IMR-90 (cell line): ENCODE measurements around the gene TENM4. TPM values are rescaled to one million over a fixed set of nuclear protein-coding genes. Genes with fewer than 3 reads are reported as not detected.

Source experiments
- ATAC-seq: fragments of 200-7000 bp; cut with Tn5 transposase; 2 replicates; pipeline ENCODE4 v1.9.1; 2020; ENCODE audit warnings: low read depth, mild to moderate bottlenecking, moderate library complexity
- BruUV-seq: library from RNA; stranded (reverse); fragments of 400-500 nt; replicated peaks from 2 replicates; lab custom pipeline; 2021; lab: Mats Ljungman, UMichigan
- CTCF ChIA-PET: fragments of 300-600 bp; formaldehyde crosslinking; extraction: SDS; loops from one replicate; lab custom pipeline; 2021; ENCODE audit warnings: antibody characterized with exemption; lab: Yijun Ruan, JAX
- POLR2A ChIA-PET: fragments of 300-600 bp; sonication (Branson Sonifier 250); formaldehyde crosslinking; loops from one replicate; lab custom pipeline; 2022; ENCODE audit warnings: antibody characterized with exemption; ENCODE audit not compliant: unreplicated experiment; lab: Charles Lee
- DNase-seq: peaks from one replicate; pipeline ENCODE4 v3.0.0; 2013
- H2AFZ ChIP-seq: replicated peaks from 2 replicates; pipeline ENCODE3; 2013; ENCODE audit warnings: low read length, mild to moderate bottlenecking; ENCODE audit not compliant: poor library complexity
- H2AK5ac ChIP-seq: 2 replicates; pipeline ENCODE4 v1.6.1; 2013; ENCODE audit warnings: low read depth, low read length, inconsistent platforms
- H2AK9ac ChIP-seq: replicated peaks from 2 replicates; pipeline ENCODE3; 2013; ENCODE audit warnings: mild to moderate bottlenecking, low read depth, low read length, moderate library complexity; ENCODE audit not compliant: poor library complexity
- H2BK120ac ChIP-seq: 2 replicates; pipeline ENCODE4 v1.6.1; 2013; ENCODE audit warnings: low read depth, low read length, inconsistent platforms
- H2BK15ac ChIP-seq: 3 replicates; pipeline ENCODE4 v1.6.1; 2013; ENCODE audit warnings: low read depth, low read length, inconsistent platforms
- H2BK20ac ChIP-seq: 2 replicates; pipeline ENCODE4 v1.6.1; 2013; ENCODE audit warnings: low read depth, mild to moderate bottlenecking, inconsistent platforms, low read length, moderate library complexity
- H2BK5ac ChIP-seq: 2 replicates; pipeline ENCODE4 v1.6.1; 2013; ENCODE audit warnings: mild to moderate bottlenecking, low read depth, low read length, inconsistent platforms; ENCODE audit not compliant: poor library complexity, severe bottlenecking
- H3K14ac ChIP-seq: replicated peaks from 2 replicates; pipeline ENCODE4 v1.6.1; 2013; ENCODE audit warnings: low read depth, low read length, inconsistent platforms
- H3K18ac ChIP-seq: 2 replicates; pipeline ENCODE4 v1.6.1; 2013; ENCODE audit warnings: low read depth, low read length, control low read depth
- H3K23ac ChIP-seq: 2 replicates; pipeline ENCODE4 v1.6.1; 2013; ENCODE audit warnings: low read depth, low read length, inconsistent platforms
- H3K27ac ChIP-seq: 2 replicates; pipeline ENCODE4 v1.5.1; 2013; ENCODE audit warnings: mild to moderate bottlenecking, control low read depth, low read length; ENCODE audit not compliant: insufficient read depth
- H3K27me3 ChIP-seq: 2 replicates; pipeline ENCODE4 v1.6.1; 2013; ENCODE audit warnings: low read length; ENCODE audit not compliant: control insufficient read depth, insufficient read depth
- H3K36me3 ChIP-seq: 2 replicates; pipeline ENCODE4 v1.6.1; 2013; ENCODE audit warnings: low read length, mixed read lengths; ENCODE audit not compliant: control insufficient read depth, insufficient read depth
- H3K4ac ChIP-seq: 2 replicates; pipeline ENCODE4 v1.6.1; 2013; ENCODE audit warnings: low read depth, low read length, inconsistent platforms
- H3K4me1 ChIP-seq: 2 replicates; pipeline ENCODE4 v1.6.1; 2013; ENCODE audit warnings: low read length, mixed read lengths; ENCODE audit not compliant: control insufficient read depth, insufficient read depth
- H3K4me2 ChIP-seq: 2 replicates; pipeline ENCODE4 v1.6.1; 2013; ENCODE audit warnings: low read depth, mild to moderate bottlenecking, control low read depth, low read length, moderate library complexity
- H3K4me3 ChIP-seq: 2 replicates; pipeline ENCODE4 v1.5.1; 2013; ENCODE audit warnings: low read depth, mild to moderate bottlenecking, control low read depth, low read length, moderate library complexity; ENCODE audit not compliant: insufficient read depth
- H3K56ac ChIP-seq: 2 replicates; pipeline ENCODE4 v1.6.1; 2013; ENCODE audit warnings: low read length, inconsistent platforms; ENCODE audit not compliant: insufficient read depth; ENCODE audit errors: extremely low read depth
- H3K79me1 ChIP-seq, 2 experiments: 2 replicates each; pipeline ENCODE4 v1.6.1; 2013; ENCODE audit warnings: low read length in 2 of 2, inconsistent platforms in 1 of 2, low read depth in 1 of 2
- H3K9ac ChIP-seq: 2 replicates; pipeline ENCODE4 v1.6.1; 2013; ENCODE audit warnings: low read depth, low read length, control low read depth
- H3K9me1 ChIP-seq: 2 replicates; pipeline ENCODE4 v1.6.1; 2013; ENCODE audit warnings: low read length, inconsistent platforms; ENCODE audit not compliant: insufficient read depth
- H3K9me3 ChIP-seq: 2 replicates; pipeline ENCODE4 v1.6.1; 2013; ENCODE audit warnings: low read length; ENCODE audit not compliant: control insufficient read depth, insufficient read depth
- H4K20me1 ChIP-seq: 2 replicates; pipeline ENCODE4 v1.6.1; 2013; ENCODE audit warnings: low read length, inconsistent platforms; ENCODE audit not compliant: insufficient read depth
- H4K5ac ChIP-seq: 2 replicates; pipeline ENCODE4 v1.6.1; 2013; ENCODE audit warnings: mild to moderate bottlenecking, low read depth, low read length, control low read depth
- H4K8ac ChIP-seq, 2 experiments: 2 replicates each; pipeline ENCODE4 v1.6.1; 2013; ENCODE audit warnings: low read depth in 2 of 2, low read length in 2 of 2, control low read depth in 1 of 2, inconsistent platforms in 1 of 2
- H4K91ac ChIP-seq: 2 replicates; pipeline ENCODE4 v1.6.1; 2013; ENCODE audit warnings: low read depth, low read length, inconsistent platforms; ENCODE audit not compliant: insufficient read depth
- BHLHE40 ChIP-seq: fragments of 150-350 bp; IDR thresholded peaks from 2 replicates; pipeline ENCODE4 v1.6.1; 2016; ENCODE audit warnings: mild to moderate bottlenecking, low read depth, low read length
- CEBPB ChIP-seq: IDR thresholded peaks from 2 replicates; pipeline ENCODE4 v1.6.1; 2012; ENCODE audit warnings: low read depth, low read length, improper control_type of control experiment
- CHD1 ChIP-seq: IDR thresholded peaks from 2 replicates; pipeline ENCODE4 v1.6.1; 2012; ENCODE audit warnings: low read depth, low read length, improper control_type of control experiment
- FOS ChIP-seq: fragments of 150-350 bp; IDR thresholded peaks from 2 replicates; pipeline ENCODE4 v1.6.1; 2016; ENCODE audit warnings: low read depth, low read length
- MAFK ChIP-seq: IDR thresholded peaks from 2 replicates; pipeline ENCODE4 v1.6.1; 2012; ENCODE audit warnings: low read depth, low read length, improper control_type of control experiment
- MAZ ChIP-seq: IDR thresholded peaks from 2 replicates; pipeline ENCODE4 v1.6.1; 2012; ENCODE audit warnings: low read depth, mild to moderate bottlenecking, low read length, improper control_type of control experiment, moderate library complexity, borderline replicate concordance
- MXI1 ChIP-seq: IDR thresholded peaks from 2 replicates; pipeline ENCODE4 v1.6.1; 2012; ENCODE audit warnings: low read depth, mild to moderate bottlenecking, low read length, moderate library complexity, borderline replicate concordance
- NFE2L2 ChIP-seq: fragments of 150-350 bp; IDR thresholded peaks from 2 replicates; pipeline ENCODE4 v1.6.1; 2016; ENCODE audit warnings: low read depth, mild to moderate bottlenecking, low read length
- POLR2A ChIP-seq: IDR thresholded peaks from 2 replicates; pipeline ENCODE4 v1.6.1; 2012; ENCODE audit warnings: mild to moderate bottlenecking, low read depth, low read length
- RAD21 ChIP-seq: IDR thresholded peaks from 2 replicates; pipeline ENCODE4 v1.6.1; 2012; ENCODE audit warnings: low read length, improper control_type of control experiment
- RCOR1 ChIP-seq: IDR thresholded peaks from 2 replicates; pipeline ENCODE4 v1.6.1; 2012; ENCODE audit warnings: mild to moderate bottlenecking, low read length, improper control_type of control experiment; ENCODE audit not compliant: insufficient replicate concordance
- RFX5 ChIP-seq: IDR thresholded peaks from 2 replicates; pipeline ENCODE4 v1.8.0; 2012; ENCODE audit warnings: low read depth, mild to moderate bottlenecking, low read length, moderate library complexity
- SMC3 ChIP-seq: fragments of 150-350 bp; IDR thresholded peaks from 2 replicates; pipeline ENCODE4 v1.6.1; 2016; ENCODE audit warnings: low read depth, mild to moderate bottlenecking, antibody characterized with exemption, low read length, moderate library complexity
- WGBS, 2 experiments: methylation state at CpG; one replicate each; pipeline versions ENCODE4 v1.1.5 to v1.1.7; 2013; ENCODE audit warnings: missing lambda C conversion rate in 2 of 2; ENCODE audit not compliant: insufficient read length in 1 of 2; ENCODE audit errors: extremely low coverage in 2 of 2; 5-methylcytosine and 5-hydroxymethylcytosine counted together
- dilution Hi-C: fragments of 300-500 bp; cut with HindIII; formaldehyde crosslinking; loops from one replicate; pipeline ENCODE4 v1.14.3; 2018; ENCODE audit warnings: low sequenced_read_pairs; ENCODE audit not compliant: unreplicated experiment
- in situ Hi-C: fragments of 300-500 bp; cut with MboI; formaldehyde crosslinking; loops from 3 replicates; pipeline ENCODE4 v1.14.3; 2019; ENCODE audit warnings: low sequenced_read_pairs, inconsistent platforms, mixed read lengths
- intact Hi-C: fragments of 100-400 bp; cut with micrococcal nuclease; formaldehyde crosslinking; loops from 2 replicates; pipeline ENCODE4 v1.10.0; 2022
- polyA plus RNA-seq, 3 experiments: library from polyadenylated mRNA; depleted of rRNA; stranded (reverse); fragments of >200 nt; gene quantifications; 2 replicates each; pipeline ENCODE4 v1.2.3, GENCODE V29; 2012; ENCODE audit warnings: low replicate concordance in 1 of 3
- total RNA-seq: library from RNA; depleted of rRNA; stranded (reverse); fragments of >200 nt; gene quantifications from 2 replicates; pipeline ENCODE4 v1.2.3, GENCODE V29; 2012
- TF ChIP-seq, protein P1 (sequence below): fragments of 150-350 bp; IDR thresholded peaks from 2 replicates; pipeline ENCODE4 v1.6.1; 2016; ENCODE audit warnings: low read depth, mild to moderate bottlenecking, low read length, moderate library complexity, borderline replicate concordance
- TF ChIP-seq, protein P2 (sequence below): conservative IDR thresholded peaks from 2 replicates; pipeline ENCODE4 v1.5.1; 2012; ENCODE audit warnings: mild to moderate bottlenecking, low read depth, low read length, improper control_type of control experiment
- TF ChIP-seq, protein P3 (sequence below): fragments of 150-350 bp; IDR thresholded peaks from 2 replicates; pipeline ENCODE4 v1.6.1; 2017; ENCODE audit warnings: mild to moderate bottlenecking, antibody characterized with exemption, low read length, low read depth

TENM4 gene
- total and polyA plus RNA-seq, 2 of the 4 experiments (the other 2 are of a cell fraction): 7.4 to 9.0 TPM

DNA sequence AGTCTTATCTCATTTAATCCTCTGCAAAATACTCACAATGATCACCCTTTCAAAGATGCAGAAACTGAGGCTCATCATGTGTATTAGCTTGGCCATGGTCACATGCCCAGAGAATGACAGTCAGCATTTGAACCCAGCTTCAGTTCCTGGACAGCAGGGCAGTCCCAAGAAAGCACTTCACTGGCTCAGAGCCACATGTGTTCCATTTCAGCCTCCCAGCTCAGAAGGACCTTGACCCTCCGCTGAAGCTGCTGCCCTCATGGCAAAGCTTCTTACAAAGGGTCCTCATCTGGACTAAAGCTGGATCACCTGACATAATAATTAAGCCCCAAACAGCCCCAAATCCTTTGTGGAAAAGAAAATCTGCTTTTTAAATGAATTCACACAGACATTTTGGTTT lies 37.0 kb downstream of the TENM4 start:
- no peak overlapping the region for H2BK120ac ChIP-seq

More for the DNA sequence above, 37.0 kb downstream of the TENM4 start:
- dilution Hi-C loops (no loop called here), intact Hi-C loops (no loop called here), in situ Hi-C loops (no loop called here)
- no peak overlapping the region for H3K9ac ChIP-seq
- no peak for DNase-seq
- 0 out of 2 replicates have a peak overlapping the region, but pooled peaks have one; percentile 40 for H2BK20ac ChIP-seq
- no peak overlapping the region for H2AK9ac ChIP-seq
- no TSS peak for BruUV-seq
- H3K27ac ChIP-seq: no peak overlapping the region
- no peak overlapping the region for H2BK15ac ChIP-seq
- 75% methylated on average over 1 of the region's 1 CpG; no CpG with 5 or more reads in 1 of the 2 experiments for WGBS, 2 experiments
- H3K4me1 ChIP-seq: peaks cover 4% of the 10 kb centered on the region; the same call in 1 of the 2 replicates
- no peak overlapping the region for H3K14ac ChIP-seq
- H3K23ac ChIP-seq: no peak overlapping the region; the same call in 1 of the 2 replicates
- ChIA-PET POLR2A (no interaction called here), CTCF (no interaction called here)
- no peak for ATAC-seq
- TF ChIP-seq RAD21 (no peak), POLR2A (no peak), MXI1 (no peak), SMC3 (no peak), NFE2L2 (no peak), MAZ (no peak), MAFK (no peak), CEBPB (no peak), FOS (no peak), RFX5 (no peak), RCOR1 (no peak), CHD1 (no peak), BHLHE40 (no peak)
- TF ChIP-seq, protein P1, sequence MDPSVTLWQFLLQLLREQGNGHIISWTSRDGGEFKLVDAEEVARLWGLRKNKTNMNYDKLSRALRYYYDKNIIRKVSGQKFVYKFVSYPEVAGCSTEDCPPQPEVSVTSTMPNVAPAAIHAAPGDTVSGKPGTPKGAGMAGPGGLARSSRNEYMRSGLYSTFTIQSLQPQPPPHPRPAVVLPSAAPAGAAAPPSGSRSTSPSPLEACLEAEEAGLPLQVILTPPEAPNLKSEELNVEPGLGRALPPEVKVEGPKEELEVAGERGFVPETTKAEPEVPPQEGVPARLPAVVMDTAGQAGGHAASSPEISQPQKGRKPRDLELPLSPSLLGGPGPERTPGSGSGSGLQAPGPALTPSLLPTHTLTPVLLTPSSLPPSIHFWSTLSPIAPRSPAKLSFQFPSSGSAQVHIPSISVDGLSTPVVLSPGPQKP: no peak
- TF ChIP-seq, protein P2, sequence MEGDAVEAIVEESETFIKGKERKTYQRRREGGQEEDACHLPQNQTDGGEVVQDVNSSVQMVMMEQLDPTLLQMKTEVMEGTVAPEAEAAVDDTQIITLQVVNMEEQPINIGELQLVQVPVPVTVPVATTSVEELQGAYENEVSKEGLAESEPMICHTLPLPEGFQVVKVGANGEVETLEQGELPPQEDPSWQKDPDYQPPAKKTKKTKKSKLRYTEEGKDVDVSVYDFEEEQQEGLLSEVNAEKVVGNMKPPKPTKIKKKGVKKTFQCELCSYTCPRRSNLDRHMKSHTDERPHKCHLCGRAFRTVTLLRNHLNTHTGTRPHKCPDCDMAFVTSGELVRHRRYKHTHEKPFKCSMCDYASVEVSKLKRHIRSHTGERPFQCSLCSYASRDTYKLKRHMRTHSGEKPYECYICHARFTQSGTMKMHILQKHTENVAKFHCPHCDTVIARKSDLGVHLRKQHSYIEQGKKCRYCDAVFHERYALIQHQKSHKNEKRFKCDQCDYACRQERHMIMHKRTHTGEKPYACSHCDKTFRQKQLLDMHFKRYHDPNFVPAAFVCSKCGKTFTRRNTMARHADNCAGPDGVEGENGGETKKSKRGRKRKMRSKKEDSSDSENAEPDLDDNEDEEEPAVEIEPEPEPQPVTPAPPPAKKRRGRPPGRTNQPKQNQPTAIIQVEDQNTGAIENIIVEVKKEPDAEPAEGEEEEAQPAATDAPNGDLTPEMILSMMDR: no peak
- TF ChIP-seq, protein P3, sequence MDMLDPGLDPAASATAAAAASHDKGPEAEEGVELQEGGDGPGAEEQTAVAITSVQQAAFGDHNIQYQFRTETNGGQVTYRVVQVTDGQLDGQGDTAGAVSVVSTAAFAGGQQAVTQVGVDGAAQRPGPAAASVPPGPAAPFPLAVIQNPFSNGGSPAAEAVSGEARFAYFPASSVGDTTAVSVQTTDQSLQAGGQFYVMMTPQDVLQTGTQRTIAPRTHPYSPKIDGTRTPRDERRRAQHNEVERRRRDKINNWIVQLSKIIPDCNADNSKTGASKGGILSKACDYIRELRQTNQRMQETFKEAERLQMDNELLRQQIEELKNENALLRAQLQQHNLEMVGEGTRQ: no peak
- no peak overlapping the region for H3K56ac ChIP-seq
- H4K91ac ChIP-seq: no peak overlapping the region
- no peak overlapping the region for H4K5ac ChIP-seq
- H3K79me1 ChIP-seq: peaks cover 0 to 19% of the 10 kb centered on the region in 2 experiments; a peak in 3 of 4 replicates
- H3K4me2 ChIP-seq: no peak overlapping the region
- H3K9me1 ChIP-seq: peaks cover 8% of the 10 kb centered on the region; the same call in 1 of the 2 replicates
- no peaks in the 10 kb centered on the region for H3K27me3 ChIP-seq
- H2AK5ac ChIP-seq: no peak overlapping the region
- no peaks in the 10 kb centered on the region for H4K20me1 ChIP-seq
- H2BK5ac ChIP-seq: no peak overlapping the region
- no peaks in the 10 kb centered on the region; the same call in 1 of the 2 replicates for H3K36me3 ChIP-seq
- H2AFZ ChIP-seq: no peak overlapping the region
- H3K18ac ChIP-seq: no peak overlapping the region
- H3K4me3 ChIP-seq: no peak overlapping the region
- no peaks in the 10 kb centered on the region for H3K9me3 ChIP-seq
- H4K8ac ChIP-seq: no peak overlapping the region
- H3K4ac ChIP-seq: no peak overlapping the region
